CD14-positive monocyte (primary cell): ENCODE data around the gene SPSB3. TPM values are rescaled to one million over a fixed set of nuclear protein-coding genes. Genes with fewer than 3 reads are reported as not detected.

Experiments used
- DNase-seq, 3 donors: peaks; one replicate each; pipeline ENCODE4 v3.0.0-alpha.2; 2011 to 2022
- H2AFZ ChIP-seq: 2 replicates; pipeline ENCODE4 v1.6.0; 2012; ENCODE audit warnings: mild to moderate bottlenecking, low read depth, low read length, inconsistent platforms; ENCODE audit not compliant: insufficient read depth, poor library complexity, severe bottlenecking
- H3K27ac ChIP-seq, 2 donors: 1 replicate in 1 of 2; 2 replicates in 1 of 2; pipeline ENCODE4 v1.5.1; 2012 to 2013; ENCODE audit warnings: low read length in 2 of 2, control low read depth in 1 of 2, inconsistent platforms in 1 of 2, low read depth in 1 of 2, mild to moderate bottlenecking in 1 of 2
- H3K27me3 ChIP-seq, 2 donors: one replicate each; pipeline versions ENCODE4 v1.6.0 to v1.6.1; 2011 to 2013; ENCODE audit warnings: low read length in 2 of 2; ENCODE audit not compliant: control insufficient read depth in 2 of 2, insufficient read depth in 2 of 2
- H3K36me3 ChIP-seq, 2 donors: replicated peaks in 1 of 2; 1 replicate in 1 of 2; 2 replicates in 1 of 2; pipeline versions ENCODE4 v1.5.1 to v1.6.1; 2012 to 2013; ENCODE audit warnings: low read length in 2 of 2, control low read depth in 1 of 2, inconsistent platforms in 1 of 2, mild to moderate bottlenecking in 1 of 2; ENCODE audit not compliant: insufficient read depth in 2 of 2, control insufficient read depth in 1 of 2
- H3K4me1 ChIP-seq, 2 donors: 1 replicate in 1 of 2; 2 replicates in 1 of 2; pipeline versions ENCODE4 v1.5.1 to v1.6.1; 2012 to 2013; ENCODE audit warnings: low read length in 2 of 2, control low read depth in 1 of 2, inconsistent platforms in 1 of 2, mild to moderate bottlenecking in 1 of 2, moderate library complexity in 1 of 2; ENCODE audit not compliant: insufficient read depth in 2 of 2, control insufficient read depth in 1 of 2
- H3K4me2 ChIP-seq: replicated peaks from 2 replicates; pipeline ENCODE3; 2012; ENCODE audit warnings: low read length, moderate library complexity, mild to moderate bottlenecking; ENCODE audit not compliant: poor library complexity, severe bottlenecking; ENCODE audit errors: extremely low read depth
- H3K4me3 ChIP-seq, 3 experiments: fragments of 200-600 bp in 1 of 3; sonication (generic) in 1 of 3; replicated peaks in 1 of 3; 1 replicate in 2 of 3; 2 replicates in 1 of 3; pipeline ENCODE4 v1.5.1; 2011 to 2013; ENCODE audit warnings: low read length in 3 of 3, mild to moderate bottlenecking in 3 of 3, control low read depth in 2 of 3, low read depth in 2 of 3, inconsistent platforms in 1 of 3, moderate library complexity in 1 of 3
- H3K79me2 ChIP-seq: 2 replicates; pipeline ENCODE4 v1.6.0; 2012; ENCODE audit warnings: mild to moderate bottlenecking, control low read depth, inconsistent platforms, low read length, moderate library complexity; ENCODE audit not compliant: insufficient read depth
- H3K9ac ChIP-seq: 2 replicates; pipeline ENCODE4 v1.6.0; 2017; ENCODE audit warnings: low read length, mild to moderate bottlenecking; ENCODE audit not compliant: insufficient read depth, poor library complexity, severe bottlenecking
- H3K9me3 ChIP-seq, 2 donors: replicated peaks in 1 of 2; 1 replicate in 1 of 2; 2 replicates in 1 of 2; pipeline versions ENCODE4 v1.5.1 to v1.6.1; 2012 to 2013; ENCODE audit warnings: low read length in 2 of 2, control low read depth in 1 of 2; ENCODE audit not compliant: control insufficient read depth in 1 of 2, insufficient read depth in 1 of 2
- H4K20me1 ChIP-seq: 2 replicates; pipeline ENCODE4 v1.6.0; 2012; ENCODE audit warnings: mild to moderate bottlenecking, low read length, control low read depth, moderate library complexity; ENCODE audit not compliant: insufficient read depth
- H3K27ac Mint-ChIP-seq, 7 donors: one replicate each; pipeline ENCODE4 v1.8.0; 2020; ENCODE audit warnings: mild to moderate bottlenecking in 7 of 7, mixed read lengths in 7 of 7, moderate library complexity in 6 of 7, inconsistent platforms in 2 of 7
- H3K27me3 Mint-ChIP-seq, 3 donors: one replicate each; pipeline ENCODE4 v1.8.0; 2021 to 2022; ENCODE audit warnings: low read depth in 3 of 3, mild to moderate bottlenecking in 3 of 3, mixed read lengths in 3 of 3, moderate library complexity in 3 of 3, inconsistent platforms in 1 of 3
- H3K36me3 Mint-ChIP-seq, 2 donors: one replicate each; pipeline ENCODE4 v1.8.0; 2020; ENCODE audit warnings: mixed read lengths in 2 of 2, inconsistent platforms in 1 of 2, mild to moderate bottlenecking in 1 of 2
- H3K4me1 Mint-ChIP-seq: one replicate; pipeline ENCODE4 v1.8.0; 2020; ENCODE audit warnings: mild to moderate bottlenecking, mixed read lengths
- H3K4me3 Mint-ChIP-seq, 2 donors: one replicate each; pipeline ENCODE4 v1.8.0; 2020; ENCODE audit warnings: mild to moderate bottlenecking in 2 of 2, mixed read lengths in 2 of 2, moderate library complexity in 1 of 2
- H3K9me3 Mint-ChIP-seq, 7 donors: one replicate each; pipeline ENCODE4 v1.8.0; 2020 to 2022; ENCODE audit warnings: mixed read lengths in 7 of 7, mild to moderate bottlenecking in 6 of 7, moderate library complexity in 6 of 7, inconsistent platforms in 2 of 7
- CTCF ChIP-seq: fragments of 200-600 bp; IDR thresholded peaks from one replicate; pipeline ENCODE4 v1.8.0; 2022; ENCODE audit warnings: antibody characterized with exemption, mild to moderate bottlenecking
- WGBS: methylation state at CpG from one replicate; pipeline ENCODE4 v1.1.5; 2013; ENCODE audit warnings: missing lambda C conversion rate; ENCODE audit not compliant: insufficient coverage; 5-methylcytosine and 5-hydroxymethylcytosine counted together
- intact Hi-C, 2 donors: fragments of 100-400 bp; cut with micrococcal nuclease; formaldehyde crosslinking; loops; one replicate each; pipeline versions ENCODE4 v1.15.0 to v1.15.1; 2023
- polyA plus RNA-seq, 3 donors: library from polyadenylated mRNA; depleted of rRNA in 1 of 3; unstranded in 2 of 3; stranded (reverse) in 1 of 3; fragments of 300-500 nt in 2 of 3; fragments of >200 nt in 1 of 3; fragmentation: Illumina TruSeq in 2 of 3; gene quantifications; 1 replicate in 2 of 3; 2 replicates in 1 of 3; pipeline ENCODE4 v1.2.3, GENCODE V29; 2012 to 2021

The SPSB3 gene
- polyA plus RNA-seq, 3 donors, result 36.8 to 151 (median 40.2) TPM

- Histone ChIP-seq H3K27me3 (no peaks in the 10 kb centered on the region), H3K27ac (no peak overlapping the region), H2AFZ (no peak overlapping the region), H3K4me3 (no peak overlapping the region), H3K79me2 (no peaks in the 10 kb centered on the region), H3K4me1 (no peaks in the 10 kb centered on the region), H3K9me3 (peaks cover 5 to 26% of the 10 kb centered on the region in 2 donors), H3K36me3 (peaks cover 6 to 9% of the 10 kb centered on the region in 2 donors), H3K4me2 (no peak overlapping the region), H3K9ac (no peak overlapping the region), H4K20me1 (no peaks in the 10 kb centered on the region)
- intact Hi-C loops, result no loop called here
- Mint-ChIP-seq H3K4me3 (no peak overlapping the region), H3K4me1 (no peaks in the 10 kb centered on the region), H3K9me3 (peaks cover 9 to 34% (median 27%) of the 10 kb centered on the region in 7 donors), H3K27me3 (peaks cover 0 to 2% (median 0%) of the 10 kb centered on the region in 3 donors), H3K36me3 (peaks cover 2 to 8% of the 10 kb centered on the region in 2 donors), H3K27ac (no peak overlapping the region)
- TF ChIP-seq CTCF, result no peak
- no peak for DNase-seq
- WGBS, result 93% methylated on average over 27 of the region's 32 CpGs
Observed at GRCh38 chr16:1794908-1795666, 12.7 kb upstream of the SPSB3 start.

GRCh38 chr16:1794221-1794871 is 12.0 kb upstream of the SPSB3 start:
- Mint-ChIP-seq H3K4me3 (no peak overlapping the region), H3K27me3 (peaks cover 0 to 2% (median 0%) of the 10 kb centered on the region in 3 donors), H3K36me3 (peaks cover 2 to 13% of the 10 kb centered on the region in 2 donors), H3K9me3 (peaks cover 5 to 27% (median 21%) of the 10 kb centered on the region in 7 donors), H3K4me1 (no peaks in the 10 kb centered on the region), H3K27ac (no peak overlapping the region)
- Histone ChIP-seq H4K20me1 (no peaks in the 10 kb centered on the region), H2AFZ (no peak overlapping the region), H3K9ac (no peak overlapping the region), H3K27me3 (no peaks in the 10 kb centered on the region), H3K4me1 (no peaks in the 10 kb centered on the region), H3K36me3 (peaks cover 11 to 13% of the 10 kb centered on the region in 2 donors), H3K9me3 (peaks cover 5 to 19% of the 10 kb centered on the region in 2 donors), H3K4me2 (no peak overlapping the region), H3K27ac (no peak overlapping the region), H3K4me3 (no peak overlapping the region), H3K79me2 (no peaks in the 10 kb centered on the region)
- no peak for TF ChIP-seq CTCF
- 83% methylated on average over 16 of the region's 18 CpGs for WGBS
- no peak for DNase-seq
- intact Hi-C loops, result no loop called here
